ENCODE measurements around the gene DCUN1D3.
"Not testable (repeated sequence)": the region's sequence is repeated elsewhere in the genome, so short reads cannot be mapped to it uniquely, and the experiment has no call there.

Gene DCUN1D3

DNA sequence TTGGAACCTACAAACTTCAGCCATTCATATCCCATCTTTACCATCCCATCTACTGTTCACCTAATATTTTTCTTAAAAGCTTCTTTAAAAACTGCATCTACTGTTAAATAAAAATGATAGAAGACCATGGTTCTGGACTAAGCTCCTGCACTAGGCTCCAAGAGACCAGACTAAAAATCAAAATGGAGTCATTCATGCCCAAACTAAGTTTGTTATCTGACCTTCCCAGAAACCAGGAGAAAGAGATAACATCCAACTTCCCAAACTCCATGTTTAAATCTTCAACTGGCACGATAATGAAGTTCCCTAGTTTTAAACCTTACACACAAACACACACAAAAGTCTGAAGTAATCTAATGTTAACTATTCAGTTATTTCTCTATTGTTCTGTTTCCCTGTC, 13.8 kb downstream of the DCUN1D3 start:
- DNase-seq: no peak

- no peak for DNase-seq
These were observed 16.0 kb downstream of the DCUN1D3 start for GRCh38 chr16:20884240-20884556.

- no peak for DNase-seq
These were observed 16.5 kb downstream of the DCUN1D3 start for GRCh38 chr16:20883554-20884239.

DNA sequence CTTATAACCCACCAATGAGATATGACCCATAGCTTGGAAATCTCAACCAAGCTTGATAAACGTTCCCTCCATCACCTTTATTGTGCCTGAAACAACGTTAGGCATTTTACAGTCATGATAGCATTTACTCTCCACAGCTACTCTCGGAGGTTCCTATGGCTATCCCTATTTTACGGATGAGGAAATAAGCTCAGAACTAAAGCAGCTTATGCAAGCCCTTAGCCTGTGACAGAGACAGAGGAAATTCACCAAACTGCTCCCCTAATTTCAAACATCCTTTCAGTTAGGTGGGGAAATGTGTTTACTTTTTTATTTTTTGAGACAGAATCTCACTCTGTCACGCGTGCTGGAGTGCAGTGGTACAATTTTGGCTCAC, 18.7 kb downstream of the DCUN1D3 start:
- DNase-seq: no peak

DNA sequence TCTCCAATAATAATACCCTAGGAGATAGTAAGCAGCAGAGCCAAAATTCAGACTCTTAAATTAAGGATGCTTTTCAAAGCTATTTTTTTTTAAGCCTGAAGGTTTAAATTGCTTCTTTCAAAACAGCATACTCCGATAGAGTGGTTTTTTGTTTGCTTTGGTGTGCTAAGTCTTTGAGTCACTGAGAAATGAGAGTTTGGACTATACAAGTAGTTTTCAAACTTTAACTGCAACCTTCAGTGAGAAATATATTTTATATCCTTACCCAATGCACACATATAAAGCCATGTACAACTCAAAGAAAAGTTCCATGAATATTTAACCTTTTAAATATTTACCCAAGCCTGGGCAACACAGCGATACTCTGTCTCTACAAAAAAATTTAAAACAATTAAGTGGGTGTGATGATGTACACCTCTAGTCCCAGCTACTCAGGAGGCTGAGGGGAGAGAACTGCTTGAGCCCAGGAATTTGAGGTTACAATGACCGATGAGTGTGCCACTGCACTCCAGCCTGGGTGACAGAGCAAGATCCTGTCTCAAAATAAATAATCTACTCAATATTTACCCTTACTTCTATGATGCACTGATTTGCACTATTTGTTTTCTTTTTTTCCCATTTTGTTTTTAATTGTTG, 19.2 kb downstream of the DCUN1D3 start:
- DNase-seq: no peak

DNA sequence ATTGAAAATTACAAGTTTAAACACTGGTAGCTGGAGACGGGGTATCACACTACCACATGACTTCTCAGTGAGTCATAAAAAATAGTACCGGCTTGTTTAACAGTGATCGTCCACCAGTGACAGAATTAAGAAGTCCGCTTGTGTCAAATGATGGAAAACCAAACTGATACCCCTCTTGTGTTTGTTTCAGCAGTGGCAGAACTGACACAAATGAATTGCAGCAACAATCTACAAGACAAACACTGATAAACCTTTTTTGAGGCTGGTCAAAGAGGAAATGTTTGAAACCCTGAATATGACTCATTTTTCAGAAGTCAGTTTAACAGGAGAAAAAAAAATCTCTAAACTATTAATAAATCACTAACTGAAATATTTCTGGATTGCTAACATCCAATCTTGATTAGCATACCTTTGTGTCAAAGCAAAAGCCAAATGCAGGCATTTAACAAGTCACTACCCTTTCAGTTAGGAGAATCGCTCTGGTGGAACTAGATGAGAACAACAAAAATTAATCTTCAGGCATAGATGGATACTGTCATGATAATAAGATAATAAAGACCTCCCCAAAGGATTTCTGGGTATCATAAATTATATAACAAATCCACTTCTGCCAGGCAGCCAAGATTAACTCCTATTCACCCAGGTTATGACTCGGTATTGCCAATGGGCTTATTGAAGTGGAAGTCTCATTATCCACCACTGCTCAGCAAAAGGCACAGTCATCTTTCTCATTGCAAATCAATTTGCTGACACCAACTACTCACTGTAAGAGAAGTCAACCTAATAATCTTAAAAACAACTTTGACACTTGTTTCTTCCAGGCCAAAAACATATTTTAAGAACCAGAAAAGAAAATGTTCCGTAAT, 20.8 kb downstream of the DCUN1D3 start:
- no peak for DNase-seq

- no peak for DNase-seq
These were observed 21.4 kb downstream of the DCUN1D3 start for GRCh38 chr16:20878682-20879147.

DNA sequence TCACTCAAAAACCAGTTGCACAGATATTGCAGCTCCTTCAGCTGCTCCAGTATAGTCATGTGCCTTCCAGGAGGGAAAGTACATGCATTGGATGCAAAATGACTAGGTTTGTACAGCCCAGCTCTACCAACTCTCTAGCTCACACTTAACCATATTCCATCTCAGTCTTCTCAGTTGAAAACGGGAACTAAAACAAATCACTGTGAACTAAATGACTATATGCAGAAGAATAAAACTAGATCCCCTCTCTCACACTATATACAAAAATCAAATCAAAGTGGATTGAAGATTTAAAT, 24.9 kb downstream of the DCUN1D3 start:
- DNase-seq: no peak

DNA sequence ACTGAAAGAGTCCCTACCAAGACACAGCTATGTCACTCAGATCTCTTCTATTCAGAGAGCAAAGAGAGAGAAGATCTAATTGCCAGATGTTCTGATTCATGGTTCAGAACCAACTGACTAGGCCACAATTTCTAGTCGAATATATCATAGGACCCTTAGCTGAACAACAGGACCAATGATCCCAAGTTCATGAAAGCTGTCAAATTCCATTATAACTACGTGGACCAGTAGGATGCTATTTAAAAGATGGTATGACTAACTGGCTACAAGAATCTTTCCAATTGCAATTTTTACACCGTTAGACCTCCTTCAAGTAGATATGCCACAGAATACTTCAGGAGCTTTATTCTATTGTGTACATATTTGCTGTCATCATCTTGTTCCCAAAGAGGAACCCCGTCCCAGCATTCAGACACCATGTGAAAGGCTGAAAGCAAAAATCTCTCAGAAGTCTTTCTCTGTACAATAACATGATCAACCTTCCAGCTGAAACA, 26.0 kb downstream of the DCUN1D3 start:
- DNase-seq: no peak

DNA sequence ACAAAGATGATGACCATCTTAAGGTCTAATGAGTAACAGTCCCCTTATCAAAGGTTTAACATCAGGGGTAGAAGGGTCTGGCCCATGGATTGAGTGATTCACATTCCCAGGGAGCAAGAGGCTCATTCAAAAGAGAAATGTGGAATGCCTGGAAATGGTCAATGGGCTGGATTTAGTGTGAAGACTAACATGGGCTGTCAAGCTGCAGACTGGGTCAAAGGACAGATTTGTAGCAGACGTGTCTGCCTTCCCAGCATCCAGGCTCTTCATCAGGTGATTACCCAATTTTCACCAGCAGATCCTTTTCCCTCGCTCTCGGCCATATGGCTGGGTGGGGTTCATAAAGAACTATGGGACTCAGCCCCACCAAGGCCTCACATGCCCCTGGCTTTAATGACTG, 26.8 kb downstream of the DCUN1D3 start:
- no peak for DNase-seq

DNA sequence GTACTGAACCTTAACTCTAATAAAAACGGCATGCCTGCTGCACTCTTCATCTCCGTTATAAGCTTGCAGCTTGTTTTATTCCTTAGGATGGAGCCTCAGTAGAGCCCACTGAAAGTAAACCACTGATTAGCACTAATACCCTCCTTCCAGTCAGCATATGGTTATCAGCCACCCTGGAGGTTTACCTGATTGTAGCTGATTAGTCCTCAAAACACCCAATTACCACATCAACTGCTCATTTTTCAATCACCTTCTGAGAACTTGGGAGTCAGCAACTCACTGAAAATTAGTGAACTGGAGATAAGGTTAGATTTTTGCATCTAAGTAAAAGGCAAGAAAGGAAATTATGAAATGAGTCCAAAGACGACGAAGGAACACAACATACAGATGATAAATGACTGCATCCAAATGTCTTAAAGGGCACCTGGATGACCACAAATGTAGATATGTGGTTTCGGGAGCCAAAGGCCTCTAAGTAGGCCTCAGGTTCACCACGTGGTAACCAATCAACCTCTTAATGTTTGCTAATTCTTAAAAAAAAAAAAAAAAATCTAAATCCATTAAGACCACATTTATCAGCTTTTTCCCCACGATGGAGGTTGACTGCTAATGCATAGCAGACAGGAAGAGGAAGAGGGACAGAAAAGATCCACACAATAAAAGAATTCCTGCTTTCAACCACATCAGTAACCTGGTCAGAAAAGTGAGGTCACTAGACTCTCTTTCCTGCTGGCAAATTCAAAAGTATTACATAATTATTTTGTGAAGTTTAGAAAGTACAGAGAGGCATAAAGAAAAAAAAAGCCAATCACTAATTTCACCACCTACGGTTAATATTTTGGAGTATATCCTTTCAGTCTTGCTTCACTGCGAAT, 28.0 kb downstream of the DCUN1D3 start:
- DNase-seq: no peak

- DNase-seq: no peak
These were observed 28.9 kb downstream of the DCUN1D3 start for GRCh38 chr16:20871258-20871657.

DNA sequence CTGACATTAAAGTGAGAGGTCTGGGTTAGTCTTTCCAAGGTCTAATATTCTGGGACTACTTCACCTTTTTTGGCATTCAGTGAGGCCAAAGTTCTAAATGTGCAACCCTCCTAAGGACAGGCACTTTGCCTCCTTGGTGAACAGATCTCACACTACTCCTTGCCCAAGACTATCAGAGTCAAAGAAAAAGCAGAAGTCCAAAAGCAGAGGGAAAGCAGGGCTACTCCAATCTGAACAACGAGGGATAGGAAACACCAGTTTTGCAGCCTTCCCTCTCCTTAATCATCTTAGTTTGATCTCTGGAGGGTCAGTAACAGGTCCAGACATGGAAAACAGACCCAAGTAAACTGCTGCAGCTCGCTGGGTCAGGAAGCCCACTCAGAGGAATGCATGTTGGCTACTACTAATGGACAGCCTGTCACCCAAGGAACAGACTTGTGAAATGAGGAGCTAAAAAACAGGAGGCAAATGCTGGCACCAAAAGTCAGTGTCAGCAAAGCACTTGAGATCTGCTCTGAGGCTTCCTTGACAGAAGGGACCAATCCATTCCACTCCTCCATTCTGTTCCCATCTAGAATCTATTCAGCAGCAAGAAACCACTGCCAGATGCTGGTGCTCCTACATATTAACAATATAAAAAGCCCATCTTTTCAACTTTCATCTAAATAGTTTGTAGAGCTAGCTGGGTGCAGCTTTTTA, 29.9 kb downstream of the DCUN1D3 start:
- DNase-seq: no peak

DNA sequence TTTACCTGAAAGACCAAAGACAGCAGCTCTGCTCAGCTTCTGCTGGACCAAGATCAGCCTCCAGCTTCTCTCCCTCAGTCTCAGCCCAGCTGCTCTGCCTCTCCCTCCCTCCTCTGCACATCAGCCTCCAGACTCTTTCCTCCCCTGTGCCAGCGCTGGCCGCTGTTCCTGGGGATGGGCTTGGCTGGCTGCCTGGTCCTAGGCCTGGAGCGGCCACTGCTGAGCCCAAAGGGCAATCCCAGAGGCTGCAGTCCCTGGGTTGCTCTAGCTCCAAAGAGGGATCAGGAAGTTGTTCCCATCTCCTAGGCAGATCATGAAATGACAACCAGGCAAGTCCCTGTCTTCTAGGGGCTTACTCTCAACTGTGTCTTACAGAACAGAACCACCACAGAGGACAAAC, 31.3 kb downstream of the DCUN1D3 start:
- peak; percentile 25 for DNase-seq

DNA sequence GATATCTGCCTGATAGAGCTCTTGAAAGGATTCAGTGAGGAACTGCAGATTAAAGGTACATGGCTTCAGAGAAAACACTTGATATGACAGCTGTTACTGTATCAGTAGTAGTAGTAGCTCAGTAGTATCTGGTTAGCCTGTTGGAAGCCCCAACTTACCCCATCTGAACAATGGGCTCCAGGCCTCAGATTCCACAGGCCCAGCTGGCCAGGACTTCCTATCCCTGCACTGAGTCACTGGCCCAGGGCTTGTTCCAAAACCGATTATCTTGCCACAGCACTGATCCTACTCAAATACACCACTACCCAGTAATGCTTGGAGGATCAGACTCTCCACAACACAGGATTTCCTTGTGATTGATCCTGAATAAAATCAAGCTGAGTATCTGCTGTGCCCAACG, 32.6 kb downstream of the DCUN1D3 start:
- no peak for DNase-seq

DNA sequence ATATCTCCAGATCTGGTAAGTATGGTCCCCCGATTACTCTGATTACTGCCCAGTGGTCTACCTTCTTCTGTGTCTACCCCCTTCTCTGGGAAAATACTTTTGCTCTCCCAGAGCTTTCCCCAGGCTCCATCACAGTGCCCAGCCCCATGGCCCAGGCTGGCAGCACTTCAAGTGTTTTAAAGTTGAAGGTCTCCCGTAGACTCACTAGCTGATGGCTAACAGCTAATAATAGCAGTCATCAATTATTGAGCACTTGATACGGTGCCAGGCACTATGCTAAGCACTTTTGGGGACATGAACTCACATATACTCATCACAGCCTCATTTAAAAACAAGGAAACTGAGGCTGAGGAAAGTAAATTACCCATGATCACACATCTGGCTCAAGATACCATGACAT, 33.4 kb downstream of the DCUN1D3 start:
- DNase-seq: no peak

GRCh38 chr16:20866145-20866772, 33.9 kb downstream of the DCUN1D3 start:
- no peak for DNase-seq

DNA sequence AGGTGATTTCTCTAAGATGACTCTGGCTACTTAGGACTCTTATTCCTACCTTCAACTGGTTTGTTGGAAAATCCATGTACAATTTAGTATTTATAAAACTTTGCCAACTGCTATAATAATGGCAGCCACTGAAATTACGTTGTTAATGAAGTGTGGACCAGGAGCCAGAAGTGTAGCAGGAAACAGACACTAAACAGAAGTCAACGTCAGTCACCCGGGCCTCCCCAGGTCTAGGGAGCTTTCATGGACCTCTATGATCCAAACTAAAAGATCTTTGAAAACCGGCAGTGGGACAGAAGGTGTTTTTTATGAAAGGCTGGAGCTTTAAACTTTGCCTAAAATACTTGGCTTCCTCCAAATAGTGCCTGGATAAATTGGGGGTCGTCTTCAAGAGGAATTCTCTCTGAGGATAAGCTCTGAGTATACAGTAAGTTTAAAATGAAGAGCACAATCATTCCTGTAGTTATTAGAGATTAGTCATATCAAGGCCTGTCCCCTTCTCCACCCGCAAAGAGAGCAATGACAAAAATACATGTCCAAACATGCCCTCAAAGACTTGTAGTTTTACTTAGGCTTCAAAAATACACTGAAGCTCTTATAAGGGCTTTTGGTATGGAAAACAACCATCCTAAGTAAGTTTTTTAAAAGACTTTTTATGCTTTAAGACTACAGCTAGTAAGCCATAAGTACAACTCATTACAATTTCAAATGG, 34.6 kb downstream of the DCUN1D3 start:
- no peak for DNase-seq

- not testable (repeated sequence) for DNase-seq
These were observed 35.8 kb downstream of the DCUN1D3 start for GRCh38 chr16:20864376-20864775.

- no peak for DNase-seq
These were observed 37.8 kb downstream of the DCUN1D3 start for GRCh38 chr16:20862162-20862960.
